ENCODE results near the gene SCART1. TPM values are rescaled to one million over a fixed set of nuclear protein-coding genes. Genes with fewer than 3 reads are reported as not detected.

SCART1 gene
- total RNA-seq, 1 donor from 2014 or later, result 1.3 TPM

DNA sequence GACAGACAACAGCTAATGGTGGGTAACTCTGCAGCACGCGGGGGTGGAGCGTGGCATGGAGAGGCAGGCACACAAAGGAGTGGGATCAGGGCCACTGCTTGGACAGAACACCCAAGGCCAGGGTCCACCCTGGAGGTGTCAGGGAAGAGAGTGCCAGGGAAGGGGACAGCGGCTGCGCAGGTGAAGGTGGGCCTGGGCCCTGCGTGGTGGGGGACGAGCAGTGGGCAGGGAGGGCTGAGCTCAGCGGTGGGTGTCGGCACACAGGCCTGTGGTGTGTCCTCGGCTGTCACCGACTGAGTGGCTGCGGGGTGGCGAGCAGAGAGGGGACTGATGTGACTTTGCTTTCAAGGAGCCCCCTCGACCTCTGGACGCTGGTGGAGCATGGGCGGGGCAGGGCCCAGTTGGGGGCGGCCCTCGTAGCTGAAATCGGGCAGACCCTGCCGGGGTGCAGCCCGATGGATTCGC, 8.4 kb upstream of the SCART1 start:
- TF ChIP-seq, protein P1, sequence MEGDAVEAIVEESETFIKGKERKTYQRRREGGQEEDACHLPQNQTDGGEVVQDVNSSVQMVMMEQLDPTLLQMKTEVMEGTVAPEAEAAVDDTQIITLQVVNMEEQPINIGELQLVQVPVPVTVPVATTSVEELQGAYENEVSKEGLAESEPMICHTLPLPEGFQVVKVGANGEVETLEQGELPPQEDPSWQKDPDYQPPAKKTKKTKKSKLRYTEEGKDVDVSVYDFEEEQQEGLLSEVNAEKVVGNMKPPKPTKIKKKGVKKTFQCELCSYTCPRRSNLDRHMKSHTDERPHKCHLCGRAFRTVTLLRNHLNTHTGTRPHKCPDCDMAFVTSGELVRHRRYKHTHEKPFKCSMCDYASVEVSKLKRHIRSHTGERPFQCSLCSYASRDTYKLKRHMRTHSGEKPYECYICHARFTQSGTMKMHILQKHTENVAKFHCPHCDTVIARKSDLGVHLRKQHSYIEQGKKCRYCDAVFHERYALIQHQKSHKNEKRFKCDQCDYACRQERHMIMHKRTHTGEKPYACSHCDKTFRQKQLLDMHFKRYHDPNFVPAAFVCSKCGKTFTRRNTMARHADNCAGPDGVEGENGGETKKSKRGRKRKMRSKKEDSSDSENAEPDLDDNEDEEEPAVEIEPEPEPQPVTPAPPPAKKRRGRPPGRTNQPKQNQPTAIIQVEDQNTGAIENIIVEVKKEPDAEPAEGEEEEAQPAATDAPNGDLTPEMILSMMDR (conservative IDR thresholded peaks at IDR 0.05; ENCODE audit: low read depth, low read length), result no peak
- DNase-seq (ENCODE audit: low read depth), result no peak
- H3K4me3 ChIP-seq (ENCODE audit: low read depth, low read length), result no peak overlapping the region

DNA sequence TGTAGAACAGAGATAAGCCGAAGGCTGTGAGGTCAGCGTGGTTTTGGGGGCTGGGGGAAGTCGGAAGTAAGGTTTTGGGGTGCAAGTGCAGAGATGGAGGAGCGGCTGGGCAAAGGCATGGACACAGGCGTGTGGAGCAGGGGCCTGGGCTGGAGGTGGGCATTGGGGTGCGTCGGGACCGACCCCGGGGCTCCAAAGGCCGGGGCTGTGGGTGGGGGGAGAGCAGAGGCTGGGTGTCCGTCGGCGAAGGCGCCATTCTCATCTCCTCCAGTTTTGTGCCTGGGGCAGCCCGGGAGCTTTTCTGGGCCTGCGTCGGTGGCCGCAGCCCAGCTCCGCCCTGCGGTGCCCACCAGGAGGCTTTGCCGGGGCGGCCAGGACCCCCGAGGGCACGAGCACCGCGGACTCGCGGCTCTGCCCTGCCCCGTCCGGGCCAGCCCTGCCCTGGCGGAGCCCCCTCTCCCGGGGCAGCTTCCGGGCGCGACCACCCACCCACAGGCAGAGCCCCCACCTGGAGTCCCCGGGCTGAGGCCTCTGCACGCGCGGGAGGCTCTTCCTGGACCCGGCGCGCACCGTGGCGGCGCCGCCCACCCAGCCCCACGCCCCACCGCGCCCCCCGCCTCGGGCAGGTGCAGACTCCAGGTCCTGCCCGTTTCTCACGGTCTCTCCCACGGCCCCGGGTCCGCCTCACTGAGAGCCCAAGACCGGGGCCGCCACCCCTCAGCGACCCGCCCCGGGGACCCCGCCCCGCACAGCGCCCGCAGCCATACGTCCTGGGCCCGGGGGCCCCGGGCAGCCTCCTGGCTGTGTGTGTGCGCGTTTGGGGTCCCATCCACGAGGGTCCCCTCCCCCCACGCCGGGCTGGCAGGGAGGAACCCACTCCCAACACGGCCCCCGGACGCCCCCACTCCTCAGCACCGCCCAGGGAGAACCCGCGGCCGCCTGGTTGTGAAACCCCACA, 7.7 kb upstream of the SCART1 start:
- no peak overlapping the region for H3K4me3 ChIP-seq (ENCODE audit: low read depth, low read length)
- TF ChIP-seq, protein P1 (conservative IDR thresholded peaks at IDR 0.05; ENCODE audit: low read depth, low read length), result no peak
- no peak for DNase-seq (ENCODE audit: low read depth)

DNA sequence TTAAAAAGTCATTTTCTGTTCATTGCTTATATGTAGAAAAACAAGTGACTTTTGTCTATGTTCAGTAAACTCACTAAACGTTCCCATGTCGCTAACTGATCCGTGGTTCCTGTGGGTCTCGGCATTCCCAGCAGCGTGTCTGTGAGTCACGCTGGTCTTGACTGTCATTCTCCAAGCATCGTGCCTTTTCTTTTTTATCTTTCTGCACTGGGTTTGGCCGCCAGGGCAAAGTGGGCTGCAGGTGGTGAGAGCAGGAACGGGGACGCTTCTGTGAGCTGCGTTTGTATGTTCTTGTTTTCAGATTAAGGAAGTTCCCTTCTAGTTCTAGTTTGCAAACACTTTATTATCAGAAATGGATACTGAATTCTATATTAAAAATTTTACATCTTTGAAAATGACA, 6.8 kb upstream of the SCART1 start:
- no peak overlapping the region for H3K4me3 ChIP-seq (ENCODE audit: low read depth, low read length)
- no peak for DNase-seq (ENCODE audit: low read depth)
- TF ChIP-seq, protein P1 (conservative IDR thresholded peaks at IDR 0.05; ENCODE audit: low read depth, low read length), result no peak

DNA sequence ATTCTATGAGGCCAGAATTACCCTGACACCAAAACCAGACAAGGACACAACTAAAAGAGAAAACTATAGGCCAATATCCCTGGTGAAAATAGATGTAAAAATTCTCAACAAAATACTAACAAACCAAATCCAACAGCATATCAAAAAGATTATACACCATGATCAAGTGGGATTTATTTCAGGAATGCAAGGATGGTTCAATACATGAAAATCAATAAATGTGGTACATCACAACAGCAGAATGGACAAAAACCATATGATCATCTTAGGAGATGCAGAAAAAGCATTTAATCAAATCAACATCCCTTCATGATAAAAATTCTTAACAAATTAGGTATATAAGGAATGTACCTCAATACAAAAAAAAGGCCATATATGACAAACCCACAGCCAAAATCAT, 5.6 kb upstream of the SCART1 start:
- no peak for DNase-seq (ENCODE audit: low read depth)
- TF ChIP-seq, protein P1 (conservative IDR thresholded peaks at IDR 0.05; ENCODE audit: low read depth, low read length), result no peak
- no peak overlapping the region for H3K4me3 ChIP-seq (ENCODE audit: low read depth, low read length)

DNA sequence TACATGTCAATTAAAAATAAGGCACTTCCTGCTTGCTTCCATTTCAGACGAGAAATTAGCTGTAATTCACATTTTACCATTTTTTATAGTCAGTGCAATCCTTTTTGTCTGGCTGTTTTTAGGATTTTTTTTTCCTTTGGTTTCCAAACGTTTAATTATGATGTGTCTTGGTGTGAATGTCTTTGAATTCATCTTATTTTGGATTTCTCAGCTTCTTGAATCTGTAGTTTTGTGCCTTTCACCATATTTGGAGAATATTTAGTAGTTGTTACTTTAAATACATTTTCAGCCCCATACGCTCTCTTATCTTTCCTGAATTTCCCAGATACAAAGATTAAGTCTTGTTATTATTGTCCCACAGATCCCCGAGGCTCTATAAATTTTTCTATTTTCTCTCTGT, 2.4 kb upstream of the SCART1 start:
- no peak for DNase-seq (ENCODE audit: low read depth)
- no peak overlapping the region for H3K4me3 ChIP-seq (ENCODE audit: low read depth, low read length)
- TF ChIP-seq, protein P1 (conservative IDR thresholded peaks at IDR 0.05; ENCODE audit: low read depth, low read length), result no peak

DNA sequence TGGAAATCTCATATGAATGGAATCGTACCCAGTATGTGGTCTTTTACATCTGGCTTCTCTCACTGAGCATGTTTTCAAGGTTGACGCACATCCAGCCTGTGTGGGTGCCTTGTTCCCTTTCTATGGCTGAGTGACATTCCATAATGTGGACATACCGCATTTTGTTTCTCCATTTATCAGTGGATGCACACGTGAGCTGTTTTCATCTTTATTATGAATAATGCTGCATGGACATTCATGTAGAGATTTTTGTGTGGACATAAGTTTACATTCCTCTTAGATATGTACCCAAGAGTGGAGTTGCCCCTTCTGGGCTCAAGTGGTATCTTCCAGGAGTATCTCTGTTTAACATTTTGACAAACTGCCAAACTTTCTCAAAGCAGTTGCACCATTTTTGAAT, 1.3 kb upstream of the SCART1 start:
- H3K4me3 ChIP-seq (ENCODE audit: low read depth, low read length), result no peak overlapping the region
- no peak for DNase-seq (ENCODE audit: low read depth)
- TF ChIP-seq, protein P1 (conservative IDR thresholded peaks at IDR 0.05; ENCODE audit: low read depth, low read length), result no peak
